ENCODE results near the gene IL18RAP. TPM values are rescaled to one million over a fixed set of nuclear protein-coding genes. Genes with fewer than 3 reads are reported as not detected.

The IL18RAP gene
- under 0.01 TPM in 1 of 2 replicates, not detected in the other for total RNA-seq

GRCh38 chr2:102422910-102423309, at the start of gene IL18RAP:
Gene IL18RAP (plus strand): TSS chr2:102423160. CDS start chr2:102423278, 118 bp downstream.
- no peak for DNase-seq (ENCODE audit: low read depth, low spot score)

- DNase-seq (ENCODE audit: low read depth, low spot score): no peak
Observed at GRCh38 chr2:102376052-102376591, 46.8 kb upstream of the IL18RAP start.

- DNase-seq (ENCODE audit: low read depth, low spot score): no peak
Observed at GRCh38 chr2:102383722-102384121, 39.2 kb upstream of the IL18RAP start.

- DNase-seq (ENCODE audit: low read depth, low spot score): no peak
Observed at GRCh38 chr2:102385522-102385921, 37.4 kb upstream of the IL18RAP start.

GRCh38 chr2:102386004-102386403, 37.0 kb upstream of the IL18RAP start:
- no peak for DNase-seq (ENCODE audit: low read depth, low spot score)

- DNase-seq (ENCODE audit: low read depth, low spot score): no peak
Observed at GRCh38 chr2:102386867-102387541, 36.0 kb upstream of the IL18RAP start.

- DNase-seq (ENCODE audit: low read depth, low spot score): no peak
Observed at GRCh38 chr2:102387763-102388546, 35.0 kb upstream of the IL18RAP start.

GRCh38 chr2:102391565-102391964, 31.4 kb upstream of the IL18RAP start:
- DNase-seq (ENCODE audit: low read depth, low spot score): no peak

GRCh38 chr2:102392096-102392495, 30.9 kb upstream of the IL18RAP start:
- DNase-seq (ENCODE audit: low read depth, low spot score): no peak

- DNase-seq (ENCODE audit: low read depth, low spot score): no peak
Observed at GRCh38 chr2:102392942-102393341, 30.0 kb upstream of the IL18RAP start.

- no peak for DNase-seq (ENCODE audit: low read depth, low spot score)
Observed at GRCh38 chr2:102396012-102396411, 26.9 kb upstream of the IL18RAP start.

- no peak for DNase-seq (ENCODE audit: low read depth, low spot score)
Observed at GRCh38 chr2:102397209-102397608, 25.8 kb upstream of the IL18RAP start.

- DNase-seq (ENCODE audit: low read depth, low spot score): no peak
Observed at GRCh38 chr2:102399499-102400141, 23.3 kb upstream of the IL18RAP start.

- no peak for DNase-seq (ENCODE audit: low read depth, low spot score)
Observed at GRCh38 chr2:102401456-102401855, 21.5 kb upstream of the IL18RAP start.

- no peak for DNase-seq (ENCODE audit: low read depth, low spot score)
Observed at GRCh38 chr2:102401865-102402264, 21.1 kb upstream of the IL18RAP start.

GRCh38 chr2:102410952-102411351, 12.0 kb upstream of the IL18RAP start:
- DNase-seq (ENCODE audit: low read depth, low spot score): no peak

GRCh38 chr2:102412199-102412598, 10.8 kb upstream of the IL18RAP start:
- no peak for DNase-seq (ENCODE audit: low read depth, low spot score)

- DNase-seq (ENCODE audit: low read depth, low spot score): no peak
Observed at GRCh38 chr2:102417946-102418345, 5.0 kb upstream of the IL18RAP start.

- DNase-seq (ENCODE audit: low read depth, low spot score): no peak
Observed at GRCh38 chr2:102418421-102418961, 4.5 kb upstream of the IL18RAP start.

GRCh38 chr2:102420290-102420689, 2.7 kb upstream of the IL18RAP start:
- no peak for DNase-seq (ENCODE audit: low read depth, low spot score)

GRCh38 chr2:102421890-102422759, 835 bp upstream of the IL18RAP start:
- DNase-seq (ENCODE audit: low read depth, low spot score): no peak

All from pulmonary artery endothelial cell (primary cell).